Panc1 (cell line): Measurements from ENCODE around the gene MCM5. TPM values are rescaled to one million over a fixed set of nuclear protein-coding genes. Genes with fewer than 3 reads are reported as not detected.

Source experiments
- ATAC-seq: fragments of 200-7000 bp; cut with Tn5 transposase; 2 replicates; pipeline ENCODE4 v1.9.1; 2020; ENCODE audit warnings: mild to moderate bottlenecking, moderate library complexity
- BruUV-seq: library from RNA; stranded (reverse); fragments of 400-500 nt; replicated peaks from 2 replicates; lab custom pipeline; 2021; lab: Mats Ljungman, UMichigan
- CTCF ChIA-PET: fragments of 300-600 bp; sonication (Branson Sonifier 250); formaldehyde crosslinking; loops from one replicate; lab custom pipeline; 2022; ENCODE audit warnings: antibody characterized with exemption; lab: Charles Lee
- POLR2A ChIA-PET: fragments of 300-600 bp; sonication (Branson Sonifier 250); formaldehyde crosslinking; loops from one replicate; lab custom pipeline; 2022; ENCODE audit warnings: antibody characterized with exemption; lab: Charles Lee
- DNase-seq: peaks from one replicate; pipeline ENCODE4 v3.0.0-alpha.2; 2010; ENCODE audit warnings: low read depth, low spot score
- H3K27ac ChIP-seq: 2 replicates; pipeline ENCODE4 v1.5.1; 2011; ENCODE audit warnings: mild to moderate bottlenecking, low read length, inconsistent platforms
- H3K27me3 ChIP-seq: fragments of 200-500 bp; sonication (Bioruptor generic); 2 replicates; pipeline ENCODE4 v1.6.0; 2014; ENCODE audit warnings: low read length, inconsistent platforms; ENCODE audit not compliant: control insufficient read depth, insufficient read depth
- H3K36me3 ChIP-seq: fragments of 200-500 bp; sonication (Bioruptor generic); 2 replicates; pipeline ENCODE4 v1.5.1; 2014; ENCODE audit warnings: inconsistent platforms, mild to moderate bottlenecking, low read length, moderate library complexity; ENCODE audit not compliant: control insufficient read depth, insufficient read depth
- H3K4me1 ChIP-seq: 2 replicates; pipeline ENCODE4 v1.5.1; 2011; ENCODE audit warnings: inconsistent platforms, mild to moderate bottlenecking, low read length, moderate library complexity; ENCODE audit not compliant: control insufficient read depth, insufficient read depth
- H3K4me3 ChIP-seq, 2 experiments: 2 replicates each; pipeline ENCODE4 v1.5.1; 2011 to 2012; ENCODE audit warnings: low read depth in 2 of 2, low read length in 2 of 2, mild to moderate bottlenecking in 2 of 2, inconsistent platforms in 1 of 2, moderate library complexity in 1 of 2
- H3K9me3 ChIP-seq: fragments of 200-500 bp; sonication (Bioruptor generic); 2 replicates; pipeline ENCODE4 v1.5.1; 2014; ENCODE audit warnings: low read depth, mild to moderate bottlenecking, inconsistent platforms, low read length, moderate library complexity; ENCODE audit not compliant: control insufficient read depth, insufficient read depth
- CTCF ChIP-seq: fragments of 450-650 bp; IDR thresholded peaks from 2 replicates; pipeline ENCODE4 v1.5.1; 2017; ENCODE audit warnings: mild to moderate bottlenecking
- POLR2AphosphoS5 ChIP-seq: IDR thresholded peaks from 2 replicates; pipeline ENCODE4 v1.6.1; 2012; ENCODE audit warnings: mild to moderate bottlenecking, low read depth, low read length, moderate library complexity
- SIN3A ChIP-seq: IDR thresholded peaks from 2 replicates; pipeline ENCODE4 v1.6.1; 2012; ENCODE audit warnings: low read depth, mild to moderate bottlenecking, low read length, moderate library complexity, borderline replicate concordance; ENCODE audit not compliant: insufficient read depth
- TCF7L2 ChIP-seq: IDR thresholded peaks from 2 replicates; pipeline ENCODE4 v1.6.1; 2011; ENCODE audit warnings: mild to moderate bottlenecking, low read depth, low read length, inconsistent platforms
- in situ Hi-C: cut with HindIII; loops from 2 replicates; pipeline ENCODE4 v1.10.0; 2016; ENCODE audit warnings: low sequenced_read_pairs, low pct_unique_long_range_greater_than_20kb
- intact Hi-C: fragments of 100-400 bp; cut with micrococcal nuclease; formaldehyde crosslinking; loops from one replicate; pipeline ENCODE4 v1.10.0; 2022; ENCODE audit not compliant: unreplicated experiment
- total RNA-seq: library from RNA; stranded (reverse); gene quantifications from one replicate; pipeline ENCODE4 v1.2.1, GENCODE V29; 2021; ENCODE audit not compliant: unreplicated experiment
- TF ChIP-seq, protein P1 (sequence below), 2 experiments: IDR thresholded peaks; 2 replicates each; pipeline ENCODE4 v1.6.1; 2011 to 2012; ENCODE audit warnings: low read depth in 2 of 2, control low read depth in 1 of 2, low read length in 1 of 2, mild to moderate bottlenecking in 1 of 2, moderate library complexity in 1 of 2; ENCODE audit not compliant: insufficient read depth in 1 of 2

Gene MCM5
- total RNA-seq, 1 experiment from 2014 or later, result 122 TPM

- CTCF ChIA-PET, result no interaction called here
These were observed 19.2 kb upstream of the MCM5 start, which contains the start of gene HMOX1 for GRCh38 chr22:35380537-35381423. TSS of gene HMOX1 (plus strand) at chr22:35381096. CDS start at chr22:35381174, 78 bp downstream.

DNA sequence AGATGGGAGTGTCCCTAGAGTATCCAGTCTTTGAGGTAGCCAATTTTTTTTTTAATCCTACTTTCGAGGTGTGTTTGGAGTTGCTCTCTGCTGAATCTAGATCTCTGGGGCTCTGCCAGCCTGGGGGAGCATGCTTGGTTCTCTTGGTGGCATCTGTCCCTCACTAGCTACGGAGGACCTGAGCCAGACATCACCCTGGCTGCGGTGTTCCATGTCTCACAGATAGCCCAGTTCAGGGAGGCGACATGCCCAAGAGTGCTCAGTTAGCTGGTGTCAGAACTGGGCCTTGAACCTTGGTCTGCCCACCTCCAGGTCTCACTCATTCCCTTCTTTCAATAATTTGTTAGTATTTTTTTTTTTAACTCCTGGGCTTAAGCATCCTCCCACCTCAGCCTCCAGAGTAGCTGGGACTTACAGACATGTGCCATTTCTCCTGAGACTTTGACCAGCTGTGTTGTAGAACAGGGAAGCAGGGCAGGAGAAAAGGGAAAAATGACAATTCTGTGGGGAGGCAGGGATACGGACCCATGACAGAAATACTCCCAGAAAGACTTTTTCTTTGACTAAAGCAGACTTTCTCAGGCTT is 18.4 kb upstream of the MCM5 start:
- TF ChIP-seq CTCF, result no peak
- TF ChIP-seq TCF7L2, result no peak
- TF ChIP-seq, protein P1, sequence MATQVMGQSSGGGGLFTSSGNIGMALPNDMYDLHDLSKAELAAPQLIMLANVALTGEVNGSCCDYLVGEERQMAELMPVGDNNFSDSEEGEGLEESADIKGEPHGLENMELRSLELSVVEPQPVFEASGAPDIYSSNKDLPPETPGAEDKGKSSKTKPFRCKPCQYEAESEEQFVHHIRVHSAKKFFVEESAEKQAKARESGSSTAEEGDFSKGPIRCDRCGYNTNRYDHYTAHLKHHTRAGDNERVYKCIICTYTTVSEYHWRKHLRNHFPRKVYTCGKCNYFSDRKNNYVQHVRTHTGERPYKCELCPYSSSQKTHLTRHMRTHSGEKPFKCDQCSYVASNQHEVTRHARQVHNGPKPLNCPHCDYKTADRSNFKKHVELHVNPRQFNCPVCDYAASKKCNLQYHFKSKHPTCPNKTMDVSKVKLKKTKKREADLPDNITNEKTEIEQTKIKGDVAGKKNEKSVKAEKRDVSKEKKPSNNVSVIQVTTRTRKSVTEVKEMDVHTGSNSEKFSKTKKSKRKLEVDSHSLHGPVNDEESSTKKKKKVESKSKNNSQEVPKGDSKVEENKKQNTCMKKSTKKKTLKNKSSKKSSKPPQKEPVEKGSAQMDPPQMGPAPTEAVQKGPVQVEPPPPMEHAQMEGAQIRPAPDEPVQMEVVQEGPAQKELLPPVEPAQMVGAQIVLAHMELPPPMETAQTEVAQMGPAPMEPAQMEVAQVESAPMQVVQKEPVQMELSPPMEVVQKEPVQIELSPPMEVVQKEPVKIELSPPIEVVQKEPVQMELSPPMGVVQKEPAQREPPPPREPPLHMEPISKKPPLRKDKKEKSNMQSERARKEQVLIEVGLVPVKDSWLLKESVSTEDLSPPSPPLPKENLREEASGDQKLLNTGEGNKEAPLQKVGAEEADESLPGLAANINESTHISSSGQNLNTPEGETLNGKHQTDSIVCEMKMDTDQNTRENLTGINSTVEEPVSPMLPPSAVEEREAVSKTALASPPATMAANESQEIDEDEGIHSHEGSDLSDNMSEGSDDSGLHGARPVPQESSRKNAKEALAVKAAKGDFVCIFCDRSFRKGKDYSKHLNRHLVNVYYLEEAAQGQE (IDR thresholded peaks at IDR 0.05; ENCODE audit: insufficient read depth in 1 of 2, low read depth in 2 of 2, low read length in 1 of 2), result no peak
- no peak; the same call in 1 of the 2 replicates for TF ChIP-seq SIN3A
- TF ChIP-seq POLR2AphosphoS5, result no peak
- in situ Hi-C loops, result no loop called here
- no peaks in the 10 kb centered on the region for H3K27me3 ChIP-seq
- peaks cover 2% of the 10 kb centered on the region; the same call in 1 of the 2 replicates for H3K36me3 ChIP-seq
- BruUV-seq, result TSS peak; percentile 71
- peak; percentile 9 for ATAC-seq
- intact Hi-C loops, result no loop called here
- no peaks in the 10 kb centered on the region for H3K9me3 ChIP-seq
- DNase-seq, result no peak
- ChIA-PET CTCF (no interaction called here), POLR2A (no interaction called here)
- H3K4me3 ChIP-seq, result peak overlapping the region; percentile 77 to 88
- H3K27ac ChIP-seq, result peak overlapping the region; percentile 95
- H3K4me1 ChIP-seq, result peaks cover 58% of the 10 kb centered on the region

More at GRCh38 chr22:35380537-35381423, 19.2 kb upstream of the MCM5 start, which contains the start of gene HMOX1:
- Histone ChIP-seq H3K27me3 (no peaks in the 10 kb centered on the region), H3K27ac (peak within 1 kb of the TSS; percentile 95), H3K4me3 (peak within 1 kb of the TSS; percentile 77 to 88), H3K9me3 (no peaks in the 10 kb centered on the region), H3K36me3 (peaks cover 2% of the 10 kb centered on the region; the same call in 1 of the 2 replicates), H3K4me1 (peaks cover 59% of the 10 kb centered on the region)
- POLR2A ChIA-PET, result no interaction called here
- intact Hi-C loops, result no loop called here
- no TSS peak for BruUV-seq
- in situ Hi-C loops, result no loop called here
- DNase-seq (no peak), ATAC-seq (peak; percentile 88)
- peak; percentile 78; the same call in 1 of the 2 replicates for TF ChIP-seq SIN3A
- TF ChIP-seq, protein P1 (IDR thresholded peaks at IDR 0.05; ENCODE audit: insufficient read depth in 1 of 2, low read depth in 2 of 2, low read length in 1 of 2), result no peak
- peak; percentile 61 for TF ChIP-seq POLR2AphosphoS5
- no peak for TF ChIP-seq CTCF
- no peak for TF ChIP-seq TCF7L2
